A172 (cell line): ENCODE data around the gene DCK. TPM values are rescaled to one million over a fixed set of nuclear protein-coding genes. Genes with fewer than 3 reads are reported as not detected.
A peak's percentile ranks its signal among the peaks of the same experiment; 100 is the strongest.
"Not testable (repeated sequence)": the region's sequence is repeated elsewhere in the genome, so short reads cannot be mapped to it uniquely, and the experiment has no call there.

ENCODE experiments used
- DNase-seq: peaks from one replicate; pipeline ENCODE4 v3.0.0-alpha.2; 2015; ENCODE audit warnings: low spot score
- total RNA-seq: library from RNA; depleted of rRNA; stranded (reverse); fragments of >200 nt; shearing (Covaris generic); gene quantifications from 2 replicates; pipeline ENCODE4 v1.2.3, GENCODE V29; 2014

The DCK gene
- total RNA-seq, 1 experiment from 2014 or later = 40.7 TPM

GRCh38 chr4:71001363-71001762, 7.9 kb downstream of the DCK start:
- DNase-seq = not testable (repeated sequence)

- no peak for DNase-seq
Measured at GRCh38 chr4:71004281-71004851, 10.9 kb downstream of the DCK start.

DNA sequence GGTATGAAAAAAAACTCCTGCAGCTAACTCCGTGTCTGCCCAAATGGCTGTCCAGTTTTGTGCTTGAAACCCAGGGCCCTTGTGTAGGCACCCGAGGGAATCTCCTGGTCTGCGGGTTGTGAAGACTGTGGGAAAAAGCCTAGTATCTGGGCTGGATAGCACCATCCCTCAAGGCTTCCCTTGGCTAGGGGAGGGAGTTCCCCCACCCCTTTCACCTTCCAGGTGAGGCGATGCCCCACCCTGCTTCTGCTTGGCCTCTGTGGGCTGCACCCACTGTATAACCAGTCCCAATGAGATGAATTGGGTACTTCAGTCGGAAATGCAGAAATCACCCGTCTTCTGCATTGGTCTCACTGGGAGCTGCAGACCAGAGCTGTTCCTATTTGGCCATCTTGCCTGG, 11.6 kb downstream of the DCK start:
- DNase-seq = not testable (repeated sequence)

DNA sequence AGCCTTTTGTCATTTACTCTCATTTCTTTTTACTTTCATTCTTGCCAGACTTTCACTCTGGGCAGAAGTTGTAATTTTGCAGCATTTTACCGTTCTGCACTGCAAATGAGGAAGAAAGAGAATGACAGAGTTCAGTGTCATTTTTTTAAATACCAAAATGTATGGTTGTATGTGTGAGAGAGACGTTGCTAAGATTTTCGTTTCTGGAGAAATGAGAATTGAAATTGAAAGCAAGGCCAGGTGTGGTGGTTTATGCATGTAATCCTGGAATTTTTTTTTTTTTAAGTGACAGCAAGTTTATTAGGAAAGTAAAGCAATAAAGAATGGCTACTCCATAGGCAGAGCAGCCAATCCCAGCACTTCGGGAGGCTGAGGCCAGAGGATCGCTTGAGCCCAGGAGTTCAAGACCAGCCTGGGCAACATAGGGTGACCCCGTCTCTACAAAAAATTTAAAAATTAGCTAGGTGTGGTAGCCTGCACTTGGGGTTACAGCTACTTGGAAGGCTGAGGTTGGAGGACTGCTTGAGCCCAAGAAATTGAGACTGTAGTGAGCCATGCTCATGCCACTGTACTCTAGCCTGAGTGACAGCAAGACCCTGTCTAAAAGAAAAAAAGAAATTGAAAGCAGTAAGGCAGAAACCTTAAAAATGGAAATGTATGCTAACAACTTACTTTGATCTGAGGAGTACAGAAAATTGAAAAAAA, 12.9 kb downstream of the DCK start:
- DNase-seq = no peak

GRCh38 chr4:71008196-71008595, 14.7 kb downstream of the DCK start:
- no peak for DNase-seq

GRCh38 chr4:71009086-71009485, 15.6 kb downstream of the DCK start:
- DNase-seq = no peak

GRCh38 chr4:71009890-71010588, 16.6 kb downstream of the DCK start:
- DNase-seq = peak; percentile 27

- no peak for DNase-seq
Measured at GRCh38 chr4:71011451-71011850, 18.0 kb downstream of the DCK start.

DNA sequence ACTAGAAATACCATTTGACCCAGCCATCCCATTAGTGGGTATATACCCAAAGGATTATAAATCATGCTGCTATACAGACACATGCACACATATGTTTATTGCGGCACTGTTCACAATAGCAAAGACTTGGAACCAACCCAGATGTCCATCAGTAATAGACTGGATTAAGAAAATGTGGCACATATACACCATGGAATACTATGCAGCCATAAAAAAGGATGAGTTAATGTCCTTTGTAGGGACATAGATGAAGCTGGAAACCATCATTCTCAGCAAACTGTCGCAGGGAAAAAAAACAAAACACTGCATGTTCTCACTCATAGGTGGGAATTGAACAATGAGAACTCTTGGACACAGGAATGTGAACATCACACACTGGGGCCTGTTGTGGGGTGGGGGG, 23.9 kb downstream of the DCK start:
- DNase-seq = not testable (repeated sequence)

DNA sequence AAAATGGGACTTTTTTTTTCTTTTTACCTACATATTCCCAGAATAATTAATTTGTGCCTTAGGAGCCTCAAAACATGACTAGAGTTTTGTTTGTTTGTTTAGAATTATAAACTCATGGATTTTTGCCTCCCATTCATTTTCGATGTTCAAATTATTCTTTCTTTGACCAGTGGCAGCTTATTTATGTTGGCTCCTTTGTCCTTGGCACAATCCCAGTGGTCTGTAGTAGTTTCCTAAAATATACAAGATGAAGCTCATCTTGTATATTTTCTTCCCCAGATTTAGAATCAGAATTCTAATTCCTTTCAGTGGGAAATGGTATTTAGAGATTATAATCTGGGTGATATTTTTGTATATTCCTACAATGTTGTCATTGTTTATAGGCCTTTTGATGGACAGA, 27.2 kb downstream of the DCK start:
- no peak for DNase-seq

GRCh38 chr4:71025654-71026053, 32.2 kb downstream of the DCK start:
- DNase-seq = no peak

DNA sequence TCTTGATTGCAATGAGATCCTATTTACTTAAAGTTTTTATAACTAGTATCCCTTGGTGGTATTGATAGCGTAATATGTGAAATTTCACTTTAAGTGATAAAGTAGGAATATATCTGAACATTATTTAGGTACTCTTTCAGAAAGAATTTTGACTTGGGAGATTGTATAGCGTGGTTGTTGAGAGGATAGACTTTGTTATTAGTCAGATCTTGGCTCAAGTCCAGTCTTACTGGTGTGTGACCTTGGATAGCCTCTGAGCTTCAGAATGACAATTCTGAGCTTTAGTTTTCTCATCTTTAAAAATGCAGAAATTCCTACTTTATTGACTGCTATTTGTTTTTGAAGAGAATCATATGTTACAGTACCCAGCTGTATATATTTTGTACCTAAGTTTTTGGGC, 32.6 kb downstream of the DCK start:
- DNase-seq = peak; percentile 66

DNA sequence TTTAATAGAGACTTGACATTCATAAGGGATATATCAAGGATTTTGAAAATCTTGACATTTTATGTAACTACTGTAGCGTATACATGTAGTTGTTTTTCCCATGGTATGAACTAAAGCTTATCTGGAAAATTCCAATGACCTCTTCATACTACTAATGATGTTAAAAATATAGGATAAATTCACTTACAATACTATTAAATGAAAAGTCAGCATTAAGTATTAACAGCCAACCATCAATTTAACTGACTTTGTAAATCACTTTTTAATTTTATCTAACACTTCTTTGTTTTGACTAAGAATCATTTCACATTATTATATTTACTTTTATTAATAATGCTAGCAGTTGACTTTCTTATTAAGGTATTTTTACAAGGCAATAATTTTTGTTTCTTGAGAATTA, 34.2 kb downstream of the DCK start:
- DNase-seq = no peak

- DNase-seq = no peak
Measured at GRCh38 chr4:71029504-71029903, 36.1 kb downstream of the DCK start.

- DNase-seq = peak; percentile 74
Measured at GRCh38 chr4:71032106-71032505, 38.7 kb downstream of the DCK start.

DNA sequence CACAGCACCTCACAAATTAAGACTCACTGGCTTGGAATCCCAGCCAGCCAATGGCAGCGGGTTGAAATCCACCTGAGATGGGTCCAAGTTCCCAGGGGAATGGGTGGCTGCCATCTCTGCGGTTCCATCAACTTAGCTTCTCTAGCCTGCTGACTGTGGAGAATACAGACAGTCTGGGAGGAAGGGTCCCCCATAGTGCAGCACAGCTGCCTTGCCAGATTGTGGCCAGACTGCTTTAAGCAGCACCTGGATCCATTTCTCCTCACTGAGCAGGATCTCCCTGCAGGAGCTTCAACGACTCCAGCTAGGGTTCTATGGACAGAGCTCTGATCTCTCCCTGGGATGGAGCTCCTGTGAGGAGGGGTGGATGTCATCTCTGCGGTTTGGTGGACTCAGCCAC, 51.8 kb downstream of the DCK start:
- DNase-seq = no peak

DNA sequence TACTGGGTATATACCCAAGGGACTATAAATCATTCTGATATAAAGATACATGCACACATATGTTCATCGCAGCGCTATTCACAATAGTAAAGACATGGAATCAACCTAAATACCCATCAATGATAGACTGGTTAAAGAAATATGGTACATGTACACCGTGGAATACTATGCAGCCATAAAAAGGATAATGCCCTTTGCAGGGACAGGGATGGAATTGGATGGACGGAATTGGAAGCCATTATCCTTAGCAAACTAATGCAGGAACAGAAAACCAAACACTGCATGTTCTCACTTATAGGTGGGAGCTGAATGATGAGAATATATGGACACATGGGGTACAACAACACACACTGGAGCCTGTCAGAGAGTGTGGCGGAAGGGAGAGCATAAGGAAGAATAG, 55.9 kb downstream of the DCK start:
- DNase-seq = no peak

- no peak for DNase-seq
Measured at GRCh38 chr4:71050809-71051208, 57.4 kb downstream of the DCK start.

GRCh38 chr4:71052034-71052433, 58.6 kb downstream of the DCK start:
- DNase-seq = no peak

DNA sequence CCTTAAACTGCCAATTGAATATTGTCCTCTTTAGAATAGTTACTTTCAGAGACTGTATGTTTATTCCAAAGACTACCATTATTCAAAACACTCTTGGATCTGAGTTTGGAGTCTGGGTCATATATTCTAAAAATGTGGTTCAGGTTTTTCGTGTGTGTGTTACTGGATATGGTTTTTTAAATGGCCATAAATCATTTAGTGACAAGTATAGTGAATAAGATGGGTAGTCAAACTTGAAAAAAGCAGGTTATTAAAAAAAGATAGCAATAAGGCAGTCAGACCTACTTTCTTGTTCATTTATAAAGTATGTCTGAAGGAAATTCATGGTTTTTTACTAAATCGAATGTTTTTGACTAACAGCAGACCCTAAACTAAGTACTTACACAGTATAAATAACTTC, 59.3 kb downstream of the DCK start:
- DNase-seq = no peak

- DNase-seq = not testable (repeated sequence)
Measured at GRCh38 chr4:71053613-71054012, 60.2 kb downstream of the DCK start.

DNA sequence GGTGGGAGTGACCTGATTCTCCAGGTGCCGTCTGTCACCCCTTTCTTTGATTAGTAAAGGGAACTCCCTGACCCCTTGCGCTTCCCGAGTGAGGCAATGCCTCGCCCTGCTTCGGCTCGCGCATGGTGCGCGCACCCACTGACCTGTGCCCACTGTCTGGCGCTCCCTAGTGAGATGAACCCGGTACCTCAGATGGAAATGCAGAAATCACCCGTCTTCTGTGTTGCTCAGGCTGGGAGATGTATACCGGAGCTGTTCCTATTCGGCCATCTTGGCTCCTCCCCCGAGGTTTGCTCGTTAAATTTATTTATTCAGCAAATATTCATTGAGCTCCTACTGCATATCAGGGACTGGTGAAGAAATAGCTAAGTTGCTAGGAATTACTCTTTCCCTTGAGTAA, 66.1 kb downstream of the DCK start:
- not testable (repeated sequence) for DNase-seq

GRCh38 chr4:71062436-71062835, 69.0 kb downstream of the DCK start:
- no peak for DNase-seq
